Choroid plexus epithelial cell (primary cell): ENCODE measurements around the gene PEPD.
"Not testable (repeated sequence)": the region's sequence is repeated elsewhere in the genome, so short reads cannot be mapped to it uniquely, and the experiment has no call there.

Experiments
- DNase-seq: peaks from one replicate; pipeline ENCODE4 v3.0.0-alpha.2; 2010; ENCODE audit warnings: low read depth
- H3K4me3 ChIP-seq: 2 replicates; pipeline ENCODE4 v1.5.1; 2011; ENCODE audit warnings: low read depth, mild to moderate bottlenecking, control low read depth, low read length, moderate library complexity
- TF ChIP-seq, protein P1 (sequence below): conservative IDR thresholded peaks from 2 replicates; pipeline ENCODE4 v1.5.1; 2011; ENCODE audit warnings: low read depth, mild to moderate bottlenecking, control low read depth, inconsistent platforms, low read length, moderate library complexity

The PEPD gene

DNA sequence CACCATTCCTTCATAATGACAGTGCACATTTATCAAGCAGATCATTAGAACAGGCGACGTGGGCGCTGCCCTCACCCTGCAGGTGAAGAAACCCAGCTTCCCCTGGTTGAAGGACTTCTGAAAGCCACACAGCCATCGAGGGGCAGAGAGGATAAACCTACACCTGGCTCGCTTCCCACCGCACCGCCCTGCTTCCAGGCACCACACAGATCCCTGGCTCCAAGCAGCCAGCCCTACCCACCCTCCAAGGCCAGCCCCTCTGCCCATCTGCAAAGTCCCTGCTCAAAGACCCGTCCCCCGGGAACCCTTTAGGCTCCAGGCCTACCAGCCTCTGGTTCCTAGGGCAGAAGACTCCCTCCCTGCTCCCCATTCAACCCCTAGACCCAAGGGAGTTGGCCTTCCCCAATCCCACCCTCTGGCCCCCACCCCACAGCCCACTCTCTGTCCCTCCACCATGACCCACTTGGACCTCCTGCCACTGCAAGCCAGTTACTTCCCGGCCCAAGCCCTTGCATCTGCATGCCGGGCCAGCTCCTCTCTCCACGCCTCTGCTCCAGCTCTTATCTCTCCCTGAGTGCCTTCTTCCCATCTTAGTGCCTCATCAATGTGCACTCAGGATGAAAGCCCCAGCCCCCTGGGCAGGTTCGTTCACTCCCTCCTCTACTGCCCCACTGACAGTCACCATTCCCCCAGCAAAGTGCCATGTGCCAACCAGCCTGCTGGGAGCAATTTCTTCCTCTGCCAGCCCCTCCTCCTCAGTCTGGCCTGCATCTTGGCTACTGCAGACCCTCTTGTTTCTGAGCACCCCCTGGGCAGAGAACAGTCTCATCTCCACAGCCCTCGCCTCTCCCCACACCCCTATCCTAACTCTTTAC, 28.0 kb downstream of the PEPD start:
- DNase-seq, result no peak
- no peak overlapping the region for H3K4me3 ChIP-seq
- TF ChIP-seq, protein P1, sequence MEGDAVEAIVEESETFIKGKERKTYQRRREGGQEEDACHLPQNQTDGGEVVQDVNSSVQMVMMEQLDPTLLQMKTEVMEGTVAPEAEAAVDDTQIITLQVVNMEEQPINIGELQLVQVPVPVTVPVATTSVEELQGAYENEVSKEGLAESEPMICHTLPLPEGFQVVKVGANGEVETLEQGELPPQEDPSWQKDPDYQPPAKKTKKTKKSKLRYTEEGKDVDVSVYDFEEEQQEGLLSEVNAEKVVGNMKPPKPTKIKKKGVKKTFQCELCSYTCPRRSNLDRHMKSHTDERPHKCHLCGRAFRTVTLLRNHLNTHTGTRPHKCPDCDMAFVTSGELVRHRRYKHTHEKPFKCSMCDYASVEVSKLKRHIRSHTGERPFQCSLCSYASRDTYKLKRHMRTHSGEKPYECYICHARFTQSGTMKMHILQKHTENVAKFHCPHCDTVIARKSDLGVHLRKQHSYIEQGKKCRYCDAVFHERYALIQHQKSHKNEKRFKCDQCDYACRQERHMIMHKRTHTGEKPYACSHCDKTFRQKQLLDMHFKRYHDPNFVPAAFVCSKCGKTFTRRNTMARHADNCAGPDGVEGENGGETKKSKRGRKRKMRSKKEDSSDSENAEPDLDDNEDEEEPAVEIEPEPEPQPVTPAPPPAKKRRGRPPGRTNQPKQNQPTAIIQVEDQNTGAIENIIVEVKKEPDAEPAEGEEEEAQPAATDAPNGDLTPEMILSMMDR, result no peak

DNA sequence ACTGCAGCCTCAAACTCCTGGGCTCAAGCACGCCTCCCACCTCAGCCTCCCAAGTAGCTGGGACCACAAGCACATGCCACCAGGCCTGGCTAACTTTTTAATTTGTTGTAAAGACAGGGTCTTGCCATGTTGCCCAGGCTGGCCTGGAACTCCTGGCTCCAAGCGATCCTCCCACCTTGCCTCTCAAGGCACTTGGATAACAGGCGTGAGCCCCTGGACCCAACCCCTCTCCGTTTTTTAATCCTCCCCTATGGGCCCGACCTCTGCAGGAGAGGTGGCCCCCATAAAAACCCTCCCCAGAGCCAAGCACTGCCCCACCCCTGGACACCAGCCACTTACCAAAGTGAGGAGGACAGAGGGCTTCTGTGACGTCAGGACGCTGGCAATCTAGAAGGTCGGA, 28.6 kb downstream of the PEPD start:
- no peak for DNase-seq
- TF ChIP-seq, protein P1, result no peak
- H3K4me3 ChIP-seq, result no peak overlapping the region

DNA sequence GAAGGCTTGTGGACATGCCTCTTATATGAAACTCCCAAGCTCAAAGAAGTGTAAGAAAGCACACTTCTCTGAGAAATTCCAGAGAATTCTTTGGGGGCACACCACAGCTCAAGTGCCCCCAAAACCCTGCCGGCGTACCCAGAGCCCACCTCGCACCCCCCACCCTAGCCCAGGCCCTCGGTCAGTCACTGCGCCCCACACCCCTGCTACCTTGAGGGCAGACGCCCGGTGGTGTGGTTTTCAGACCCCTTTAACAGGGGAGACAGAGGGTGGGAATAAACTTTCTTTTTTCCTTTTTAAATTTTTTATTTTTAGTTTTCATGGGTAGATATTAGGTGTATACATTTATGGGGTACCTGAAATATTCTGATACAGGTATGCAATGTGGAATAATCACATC, 29.5 kb downstream of the PEPD start:
- TF ChIP-seq, protein P1, result no peak
- no peak for DNase-seq
- no peak overlapping the region for H3K4me3 ChIP-seq

DNA sequence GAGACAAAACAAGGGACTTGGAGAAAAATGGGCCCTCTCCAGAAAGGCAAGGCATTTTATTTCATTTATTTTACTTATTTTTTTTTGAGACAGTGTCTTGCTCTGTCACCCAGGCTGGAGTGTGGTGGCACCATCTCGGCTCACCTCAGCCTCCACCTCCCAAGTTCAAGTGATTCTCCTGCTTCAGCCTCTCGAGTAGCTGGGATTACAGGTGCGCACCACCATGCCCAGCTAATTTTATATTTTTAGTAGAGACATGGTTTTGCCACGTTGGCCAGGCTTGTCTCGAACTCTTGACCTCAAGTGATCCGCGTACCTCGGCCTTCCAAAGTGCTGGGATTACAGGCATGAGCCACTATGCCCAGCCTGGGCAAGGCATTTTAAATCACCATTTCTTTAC, 31.0 kb downstream of the PEPD start:
- H3K4me3 ChIP-seq, DNase-seq: not testable (repeated sequence)

DNA sequence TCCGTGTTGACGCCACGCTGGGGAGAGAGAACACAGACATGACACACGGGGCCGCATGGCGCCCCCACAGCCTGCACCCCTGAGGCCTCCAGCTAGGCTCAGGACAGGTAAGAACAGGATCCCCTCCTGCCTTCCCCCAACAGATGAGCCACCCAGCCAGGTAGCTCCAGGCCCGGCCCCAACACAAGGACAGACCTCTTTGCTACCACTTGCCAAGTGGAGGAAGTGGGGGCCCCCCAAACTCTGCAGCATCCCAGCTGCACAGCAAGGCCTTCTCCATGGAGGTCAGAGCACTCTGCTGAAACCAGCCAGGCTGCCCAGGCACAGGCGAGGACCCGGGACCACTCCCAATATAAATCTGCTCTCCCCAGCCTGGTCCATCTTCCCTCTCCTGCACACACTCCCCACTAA, 31.5 kb downstream of the PEPD start:
- DNase-seq, result no peak
- TF ChIP-seq, protein P1, result no peak
- H3K4me3 ChIP-seq, result no peak overlapping the region

DNA sequence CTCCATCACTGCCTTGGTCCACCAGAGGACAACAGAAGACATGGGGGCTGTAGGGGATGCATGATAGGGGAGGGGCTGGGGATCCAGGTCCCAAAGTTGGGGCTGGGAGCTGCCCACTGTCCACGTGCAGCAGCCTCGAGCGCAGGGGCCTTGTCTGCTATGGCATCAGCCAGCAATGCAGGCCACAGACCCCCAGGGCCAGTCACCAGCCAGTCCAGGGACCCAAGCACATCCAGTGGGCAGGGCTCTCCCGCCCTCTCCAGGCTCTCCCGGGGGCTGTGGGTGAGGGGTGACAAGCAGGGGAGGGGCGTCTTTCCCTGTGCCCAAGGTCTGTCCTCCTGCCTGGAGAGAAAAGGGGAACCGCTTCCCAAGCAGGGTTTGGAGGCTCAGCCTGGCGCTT, 32.8 kb downstream of the PEPD start:
- no peak for DNase-seq
- H3K4me3 ChIP-seq, result no peak overlapping the region
- TF ChIP-seq, protein P1, result no peak

DNA sequence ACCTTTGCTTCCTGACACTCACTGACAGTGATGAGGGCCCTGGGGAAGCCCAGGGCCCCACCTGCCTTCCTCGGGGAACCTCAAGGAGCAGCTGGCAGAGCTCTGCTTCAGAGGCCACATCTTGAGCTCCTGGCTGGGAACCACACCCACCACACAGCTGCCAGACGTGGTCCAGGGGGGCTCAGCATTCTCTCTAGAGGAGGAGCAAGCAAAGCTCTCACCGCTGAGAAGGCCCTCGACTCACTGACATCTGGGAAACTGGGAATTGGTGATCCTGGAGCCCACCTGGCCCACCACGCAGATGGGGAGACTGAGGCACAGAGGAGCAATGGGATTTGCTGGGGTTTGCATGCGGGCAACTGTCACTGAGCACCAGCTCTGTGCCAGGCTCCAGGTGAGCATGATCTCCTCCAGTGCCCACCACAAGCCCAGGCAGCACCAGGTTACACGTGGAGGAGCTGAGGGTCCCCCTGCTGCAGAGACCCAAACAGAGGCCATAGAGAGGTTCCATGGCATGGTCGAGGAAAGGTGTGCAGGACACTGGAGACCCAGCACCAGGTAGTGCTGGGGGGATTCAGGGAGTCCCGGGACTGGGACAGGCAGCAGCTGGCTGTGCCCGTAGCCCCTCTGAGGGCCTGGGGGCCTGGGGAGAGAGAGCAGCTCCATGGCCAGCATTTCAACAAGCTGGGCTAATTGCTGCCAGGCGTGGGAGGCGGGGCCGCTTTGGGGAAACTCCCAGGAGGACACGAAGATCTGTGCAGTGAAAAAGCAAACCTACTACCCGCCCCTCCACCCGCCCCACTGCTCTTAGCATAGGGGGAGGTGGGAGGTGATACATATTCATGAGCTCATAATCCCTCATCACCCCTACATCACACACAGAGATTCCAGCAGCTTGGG, 33.4 kb downstream of the PEPD start:
- TF ChIP-seq, protein P1, result no peak
- no peak for DNase-seq
- no peak overlapping the region for H3K4me3 ChIP-seq
